ENCODE measurements around the gene SF1.

The SF1 gene

DNA sequence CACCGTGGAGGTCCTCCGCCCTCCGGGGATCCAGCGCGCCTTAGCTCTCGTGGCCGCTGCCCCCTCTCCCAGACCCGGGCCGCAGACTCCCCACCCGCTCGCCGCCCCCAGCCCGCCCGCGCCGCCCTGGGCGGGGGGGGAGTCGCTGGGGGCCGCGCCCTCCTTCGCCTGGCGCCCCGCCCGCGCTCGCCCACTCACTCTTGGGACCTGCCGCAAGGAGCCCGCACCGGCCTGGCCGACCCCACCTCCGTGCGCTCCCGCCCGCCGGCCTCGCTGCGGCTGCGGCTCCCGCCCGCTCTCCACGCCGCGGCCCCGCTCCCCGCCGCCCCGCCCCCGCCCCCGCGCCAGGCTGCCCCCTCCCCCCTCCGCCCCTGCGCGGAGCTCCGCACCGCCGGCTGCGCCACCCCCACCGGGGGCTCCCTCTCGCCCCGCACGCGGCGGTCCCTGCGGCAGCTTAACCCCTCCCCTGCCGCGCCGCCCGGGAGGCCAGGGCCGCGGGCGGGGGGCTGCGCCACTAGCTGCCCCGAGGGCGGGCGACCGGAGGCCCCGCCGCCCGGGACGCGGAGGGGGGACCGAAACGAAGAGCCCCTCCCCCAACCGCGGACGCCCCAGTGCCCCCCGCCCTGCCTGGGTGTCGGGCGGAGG, 33.7 kb downstream of the SF1 start:
- no peak for DNase-seq

DNA sequence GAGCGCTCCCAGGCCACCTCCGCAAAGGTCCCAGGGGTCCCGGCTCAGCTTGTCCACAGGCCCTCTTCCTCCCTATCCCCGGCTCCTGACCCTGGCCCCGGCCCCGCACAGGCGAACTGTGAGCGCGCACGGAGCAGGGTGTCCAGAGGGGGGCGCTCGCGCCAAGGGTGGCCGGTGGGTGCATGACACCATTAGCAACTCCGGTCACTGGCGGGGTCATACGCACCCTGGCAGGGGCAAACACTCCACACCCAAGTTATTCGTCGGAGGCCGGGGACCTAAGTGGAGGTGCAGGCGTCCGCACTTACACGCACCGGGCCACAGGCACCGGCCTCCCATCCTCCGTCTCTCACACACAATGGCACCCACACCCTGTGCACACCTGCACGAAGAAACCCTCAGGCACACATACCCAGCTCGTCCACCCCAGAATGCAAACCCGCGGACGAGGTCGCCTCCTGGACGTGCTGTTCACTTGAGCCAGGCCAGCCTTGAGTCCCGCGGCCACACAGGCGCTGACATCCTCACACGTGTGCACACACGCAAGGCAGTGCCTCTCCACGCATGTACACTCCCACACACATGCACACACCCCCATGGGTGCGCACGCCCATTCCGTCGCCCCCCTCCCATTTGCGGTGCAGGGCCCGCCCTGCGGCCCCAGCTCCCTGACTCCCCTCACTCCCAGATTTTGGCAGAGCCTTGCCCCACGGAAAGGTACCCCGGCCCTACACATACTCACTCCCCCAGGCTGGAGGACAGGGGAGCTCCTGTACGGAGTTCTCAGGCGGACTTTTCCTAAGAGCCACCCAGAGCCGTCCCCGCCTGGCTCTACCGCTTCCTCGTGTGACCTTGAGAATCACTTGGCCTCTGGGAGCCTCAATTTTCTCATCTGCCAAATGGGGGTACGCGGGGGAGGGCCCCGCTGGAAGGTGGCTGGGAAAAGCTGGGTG, 34.5 kb downstream of the SF1 start, which contains the start of gene RASGRP2:
TSS of gene RASGRP2 (minus strand) at position 552 of the 953 bp plus-strand sequence. CDS start 1,276 bp downstream, outside the sequence.
- peak; percentile 94 for DNase-seq

GRCh38 chr11:64742889-64743590, 35.3 kb downstream of the SF1 start:
- DNase-seq = peak; percentile 81

DNA sequence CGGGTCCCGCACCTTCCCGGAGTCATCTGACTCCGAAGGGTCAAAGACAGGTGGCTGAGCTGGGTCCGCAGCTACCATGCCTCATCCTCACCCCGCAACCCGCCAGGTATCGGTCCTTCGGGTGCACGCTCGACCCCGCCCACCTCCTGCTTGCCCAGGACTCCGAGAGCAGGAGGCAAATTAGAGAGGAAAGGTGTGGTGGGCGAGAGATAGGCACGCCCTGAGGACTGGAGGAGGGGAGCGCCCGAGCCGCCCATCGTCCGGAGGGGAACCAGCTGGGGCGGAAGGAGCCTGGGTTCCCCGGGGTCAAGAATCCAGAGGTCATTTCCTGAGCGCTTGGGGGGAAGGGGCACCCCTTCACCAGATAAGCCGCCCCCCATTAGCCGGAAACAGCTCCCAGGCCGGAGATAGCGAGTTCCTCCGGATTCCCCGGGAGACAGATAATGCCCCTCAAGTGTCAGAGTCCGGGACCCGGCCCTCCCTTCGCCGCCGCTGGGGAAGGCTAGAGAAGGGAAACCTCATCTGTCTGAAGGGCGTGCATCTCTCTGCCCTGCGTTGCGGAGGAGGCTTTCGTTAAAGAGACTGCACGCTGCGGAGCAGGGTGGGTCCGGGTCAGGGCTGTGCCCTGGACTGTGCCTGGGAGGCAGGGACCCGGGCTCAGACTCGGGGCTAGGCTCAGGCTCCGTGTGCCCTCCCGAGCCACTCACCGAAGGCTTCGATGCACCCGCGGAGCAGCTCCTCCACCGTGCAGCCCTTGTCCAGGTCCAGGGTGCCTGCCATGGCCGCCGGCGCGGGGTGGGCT, 36.1 kb downstream of the SF1 start:
- DNase-seq = peak; percentile 48

GRCh38 chr11:64741375-64742086, 36.8 kb downstream of the SF1 start:
- no peak for DNase-seq

DNA sequence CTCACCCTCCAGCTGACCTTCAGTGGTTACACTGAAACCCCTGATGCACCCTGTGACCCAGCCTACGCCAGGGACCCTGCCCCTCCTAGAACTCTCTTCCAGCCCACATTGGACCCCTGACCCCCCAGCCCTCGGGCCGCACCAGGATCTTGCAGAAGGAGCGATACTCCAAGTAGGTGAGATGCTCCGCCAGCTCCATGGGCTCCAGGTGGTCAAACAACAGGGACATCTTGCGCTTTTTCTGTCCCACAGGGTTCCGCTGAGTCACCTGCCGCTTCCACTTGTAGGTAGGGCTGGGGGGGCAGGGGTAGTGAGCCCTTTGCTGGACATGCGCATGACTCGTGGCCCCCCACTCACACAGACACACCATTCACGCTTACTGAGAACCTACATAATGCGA, 38.5 kb downstream of the SF1 start:
- no peak for DNase-seq

- DNase-seq = no peak
Observed at GRCh38 chr11:64736654-64737053, 41.7 kb downstream of the SF1 start.

- DNase-seq = no peak
Observed at GRCh38 chr11:64735725-64736259, 42.5 kb downstream of the SF1 start.

GRCh38 chr11:64734811-64735724, 43.3 kb downstream of the SF1 start:
- no peak for DNase-seq

GRCh38 chr11:64731601-64732000, 46.7 kb downstream of the SF1 start:
- DNase-seq = no peak

GRCh38 chr11:64729851-64730382, 48.4 kb downstream of the SF1 start:
- DNase-seq = peak; percentile 33

GRCh38 chr11:64728757-64729365, 49.5 kb downstream of the SF1 start:
- no peak for DNase-seq

GRCh38 chr11:64726867-64727530, 51.3 kb downstream of the SF1 start:
- no peak for DNase-seq

GRCh38 chr11:64726211-64726641, 52.1 kb downstream of the SF1 start:
- no peak for DNase-seq

DNA sequence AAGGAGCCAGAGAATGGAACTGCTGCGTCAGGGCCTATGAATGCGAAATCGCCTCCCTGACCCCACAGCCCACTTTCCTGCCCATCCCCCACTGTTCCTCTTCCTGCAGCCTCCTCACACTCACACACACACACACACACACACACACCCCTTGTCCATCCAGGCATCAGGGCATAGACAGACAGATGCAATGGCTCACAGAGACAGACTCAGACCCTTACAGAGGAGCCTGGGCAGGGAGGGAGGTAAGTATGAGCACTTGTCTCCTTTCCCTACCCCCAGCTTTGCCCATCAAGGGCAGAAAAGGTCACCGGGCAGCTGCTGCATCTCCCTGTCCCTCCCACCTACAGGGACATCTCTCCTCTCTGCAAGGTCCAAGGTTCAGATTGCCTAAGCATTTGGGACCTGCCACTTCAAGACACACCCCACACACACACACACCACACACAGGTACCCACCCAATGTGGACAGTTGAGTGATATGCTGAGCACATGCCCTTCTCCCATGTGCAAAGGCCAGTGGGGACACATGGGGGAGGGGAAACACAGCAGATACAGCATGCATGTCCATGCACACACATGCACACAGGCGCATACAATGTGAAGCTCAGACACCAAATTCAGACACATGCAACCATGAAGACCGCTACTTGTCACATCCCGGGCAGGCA, 53.3 kb downstream of the SF1 start:
- DNase-seq = no peak

- no peak for DNase-seq
Observed at GRCh38 chr11:64723907-64724862, 54.2 kb downstream of the SF1 start.
